SU-DHL-6 (cell line): ENCODE data around the gene MUCL1.

Experiments used
- H2AFZ ChIP-seq: fragments of 200-600 bp; sonication (generic); 2 replicates; pipeline ENCODE4 v1.6.1; 2014; ENCODE audit warnings: low read depth, mild to moderate bottlenecking, moderate library complexity, mixed read lengths, antibody characterized with exemption, low read length; ENCODE audit not compliant: severe bottlenecking
- H3F3A ChIP-seq: fragments of 200-600 bp; shearing (Covaris generic); 2 replicates; pipeline ENCODE4 v1.6.0; 2016; ENCODE audit warnings: antibody characterized with exemption, mild to moderate bottlenecking; ENCODE audit not compliant: insufficient read depth
- H3K27ac ChIP-seq: fragments of 200-600 bp; sonication (generic); 2 replicates; pipeline ENCODE4 v1.5.1; 2016; ENCODE audit warnings: low read depth, mild to moderate bottlenecking, low read length, moderate library complexity, mixed read lengths
- H3K27me3 ChIP-seq: fragments of 200-600 bp; sonication (generic), shearing (Covaris generic); 2 replicates; pipeline ENCODE4 v1.6.0; 2014; ENCODE audit warnings: mild to moderate bottlenecking, low read length
- H3K36me3 ChIP-seq: fragments of 200-600 bp; sonication (generic); 2 replicates; pipeline ENCODE4 v1.6.1; 2014; ENCODE audit warnings: mild to moderate bottlenecking, low read length, mixed read lengths
- H3K4me2 ChIP-seq: fragments of 300-600, 200-600 bp; shearing (Covaris generic), sonication (generic); 2 replicates; pipeline ENCODE4 v1.6.0; 2014; ENCODE audit warnings: low read length, low read depth, mild to moderate bottlenecking; ENCODE audit not compliant: poor library complexity, severe bottlenecking
- H3K4me3 ChIP-seq: fragments of 200-600 bp; sonication (generic); 2 replicates; pipeline ENCODE4 v1.5.1; 2014; ENCODE audit warnings: antibody characterized with exemption, low read length, mild to moderate bottlenecking, mixed read lengths; ENCODE audit not compliant: insufficient read depth, poor library complexity, severe bottlenecking
- H3K79me2 ChIP-seq: fragments of 200-600 bp; sonication (generic); 2 replicates; pipeline ENCODE4 v1.6.1; 2014; ENCODE audit warnings: mild to moderate bottlenecking, low read length, moderate library complexity; ENCODE audit not compliant: insufficient read depth
- H3K9ac ChIP-seq: fragments of 200-600 bp; sonication (generic); 2 replicates; pipeline ENCODE4 v1.7.0; 2014; ENCODE audit warnings: mild to moderate bottlenecking, low read length
- H3K9me2 ChIP-seq: fragments of 200-600 bp; sonication (generic); replicated peaks from 2 replicates; pipeline ENCODE4 v1.6.1; 2014; ENCODE audit warnings: low read length; ENCODE audit not compliant: insufficient read depth
- H3K9me3 ChIP-seq: fragments of 200-600 bp; sonication (generic); 2 replicates; pipeline ENCODE4 v1.6.1; 2014; ENCODE audit warnings: low read length, mixed read lengths; ENCODE audit not compliant: insufficient read depth
- H4K20me1 ChIP-seq: fragments of 200-600 bp; sonication (generic); 2 replicates; pipeline ENCODE4 v1.6.1; 2014; ENCODE audit warnings: low read depth, mild to moderate bottlenecking, antibody characterized with exemption, low read length, moderate library complexity, mixed read lengths
- CTCF ChIP-seq: fragments of 200-600 bp; sonication (generic); IDR thresholded peaks from one replicate; pipeline ENCODE4 v1.5.1; 2017; ENCODE audit warnings: antibody characterized with exemption, mild to moderate bottlenecking, low read length, moderate library complexity; ENCODE audit not compliant: insufficient read depth, poor library complexity, severe bottlenecking
- EZH2phosphoT487 ChIP-seq: fragments of 200-600 bp; sonication (generic), shearing (Covaris generic); conservative IDR thresholded peaks from 2 replicates; pipeline ENCODE4 v1.6.1; 2018; ENCODE audit warnings: mild to moderate bottlenecking, antibody characterized with exemption, low read length, moderate library complexity, mixed read lengths

MUCL1 gene

DNA sequence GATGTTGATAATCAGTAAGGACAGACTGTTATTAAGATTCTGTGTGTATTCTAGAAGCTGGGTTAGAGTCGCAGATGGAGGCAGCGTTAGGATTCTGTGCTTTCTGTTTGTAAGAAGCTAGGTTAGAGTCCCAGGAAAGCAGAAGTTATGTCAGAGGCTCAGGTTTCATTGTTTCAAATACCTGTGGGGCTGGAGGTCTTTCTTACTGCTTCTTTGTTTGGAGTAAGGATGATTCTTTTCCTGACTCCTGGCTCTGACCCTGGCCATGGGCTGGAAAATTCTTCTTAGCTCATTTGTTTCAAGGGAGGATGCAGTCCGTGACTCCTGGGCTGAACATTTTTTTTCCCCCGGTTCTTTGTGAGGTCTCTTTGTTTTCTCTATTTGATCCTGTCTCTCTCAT is 5.2 kb downstream of the MUCL1 start:
- no peaks in the 10 kb centered on the region for H3K36me3 ChIP-seq
- no peak for TF ChIP-seq EZH2phosphoT487
- no peak for TF ChIP-seq CTCF
- H3K4me2 ChIP-seq, result no peak overlapping the region
- no peaks in the 10 kb centered on the region for H3K9me2 ChIP-seq
- no peaks in the 10 kb centered on the region for H3K27me3 ChIP-seq
- no peak overlapping the region for H3K27ac ChIP-seq
- no peaks in the 10 kb centered on the region for H3K9me3 ChIP-seq
- no peaks in the 10 kb centered on the region for H4K20me1 ChIP-seq
- H3F3A ChIP-seq, result no peaks in the 10 kb centered on the region
- H3K9ac ChIP-seq, result no peak overlapping the region
- no peak overlapping the region for H3K4me3 ChIP-seq
- no peaks in the 10 kb centered on the region for H3K79me2 ChIP-seq
- no peak overlapping the region for H2AFZ ChIP-seq

GRCh38 chr12:54861927-54862326 is 7.6 kb downstream of the MUCL1 start:
- TF ChIP-seq EZH2phosphoT487 (no peak), CTCF (no peak)
- H4K20me1 ChIP-seq, result no peaks in the 10 kb centered on the region
- H3K9me3 ChIP-seq, result no peaks in the 10 kb centered on the region
- no peak overlapping the region for H3K27ac ChIP-seq
- H3K79me2 ChIP-seq, result no peaks in the 10 kb centered on the region
- H2AFZ ChIP-seq, result no peak overlapping the region
- H3K4me3 ChIP-seq, result no peak overlapping the region
- H3K9ac ChIP-seq, result no peak overlapping the region
- H3K36me3 ChIP-seq, result no peaks in the 10 kb centered on the region
- H3K27me3 ChIP-seq, result no peaks in the 10 kb centered on the region
- H3K9me2 ChIP-seq, result no peaks in the 10 kb centered on the region
- no peak overlapping the region for H3K4me2 ChIP-seq
- H3F3A ChIP-seq, result no peaks in the 10 kb centered on the region

DNA sequence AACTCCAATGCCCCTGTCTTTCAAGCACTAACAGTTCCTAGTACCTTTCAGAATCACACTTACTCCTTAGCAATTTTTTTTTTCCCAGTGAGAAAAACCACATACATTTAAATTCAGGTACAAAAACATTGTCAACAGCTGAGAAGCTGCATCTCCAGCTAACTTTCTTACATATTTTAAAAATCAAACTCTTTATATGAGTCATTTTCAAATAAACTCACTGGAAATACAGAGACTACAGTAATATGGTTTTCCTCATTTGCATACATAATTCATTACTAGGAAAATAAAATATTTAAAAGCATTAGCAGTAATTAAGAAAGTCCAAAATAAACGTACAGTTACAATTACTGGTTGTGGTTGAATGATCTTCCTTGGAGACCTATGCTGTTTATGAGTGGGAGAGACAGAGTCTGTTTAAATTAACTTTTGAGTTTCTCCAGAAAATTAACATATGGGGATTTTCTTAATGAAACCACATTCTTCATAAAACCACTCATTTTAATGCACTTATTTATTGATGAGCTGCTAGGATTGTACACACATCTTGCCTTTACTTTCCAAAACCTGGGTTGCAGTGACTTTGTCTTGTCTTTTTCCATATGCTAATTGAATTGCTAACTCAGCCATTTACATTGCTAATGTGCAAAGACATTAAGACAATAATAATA is 9.8 kb downstream of the MUCL1 start:
- no peaks in the 10 kb centered on the region for H4K20me1 ChIP-seq
- no peaks in the 10 kb centered on the region for H3K79me2 ChIP-seq
- H3K4me3 ChIP-seq, result no peak overlapping the region
- H3K9me3 ChIP-seq, result no peaks in the 10 kb centered on the region
- no peaks in the 10 kb centered on the region for H3F3A ChIP-seq
- H3K27me3 ChIP-seq, result no peaks in the 10 kb centered on the region
- no peak for TF ChIP-seq EZH2phosphoT487
- no peak for TF ChIP-seq CTCF
- no peaks in the 10 kb centered on the region for H3K9me2 ChIP-seq
- H2AFZ ChIP-seq, result no peak overlapping the region
- no peaks in the 10 kb centered on the region for H3K36me3 ChIP-seq
- H3K9ac ChIP-seq, result no peak overlapping the region
- H3K4me2 ChIP-seq, result no peak overlapping the region
- H3K27ac ChIP-seq, result no peak overlapping the region
